HTERT RPE-1 (cell line): ENCODE measurements around the gene C16orf82.

Source experiments
- in situ Hi-C: fragments of 300-500 bp; cut with MboI; formaldehyde crosslinking; loops from 4 replicates; pipeline ENCODE4 v1.14.3; 2020; ENCODE audit warnings: low sequenced_read_pairs

C16orf82 gene

DNA sequence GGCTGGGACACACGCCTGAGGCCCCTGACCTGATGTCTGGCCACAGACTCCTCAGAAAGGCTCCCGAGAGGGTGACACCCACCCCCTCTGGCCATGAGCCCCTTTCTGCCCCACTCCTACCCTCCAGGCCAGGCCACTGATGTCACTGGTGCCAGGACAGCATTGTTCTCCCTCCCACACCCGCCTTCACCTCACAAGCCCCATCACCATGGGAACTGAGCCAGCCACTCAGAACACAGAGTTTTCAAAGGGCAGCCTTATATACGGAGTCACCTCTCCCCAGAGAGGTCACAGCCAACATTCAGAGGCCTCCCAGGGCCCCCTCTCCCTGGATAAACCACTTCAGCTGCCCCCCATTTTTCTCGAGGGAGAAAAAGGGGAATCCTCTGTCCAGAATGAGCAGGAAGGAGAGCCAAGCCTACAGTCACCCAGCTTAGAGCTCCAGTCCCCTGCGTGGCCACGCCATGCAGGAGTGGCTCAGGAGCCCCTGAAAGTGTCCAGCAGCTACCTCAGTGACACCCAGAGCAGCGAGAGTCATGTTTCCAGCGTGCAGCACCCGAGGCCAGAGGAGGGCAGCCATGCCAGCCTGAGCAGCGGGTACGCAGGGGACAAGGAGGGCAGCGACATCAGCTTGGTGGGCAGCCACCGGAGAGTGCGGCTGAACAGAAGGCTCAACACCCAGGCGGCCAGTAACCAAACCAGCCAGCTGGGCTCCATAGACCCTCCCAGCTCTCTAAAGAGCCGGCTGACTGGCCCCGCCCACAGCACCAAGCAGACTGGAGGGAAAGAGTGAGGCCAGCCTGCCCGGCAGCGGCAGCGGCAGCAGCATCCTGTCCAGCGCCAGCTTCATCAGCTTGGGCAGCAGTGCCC is at the start of gene C16orf82:
Gene C16orf82, plus strand, starts transcription at position 260 of the 870 bp plus-strand sequence.
- in situ Hi-C loops, result no loop called here

DNA sequence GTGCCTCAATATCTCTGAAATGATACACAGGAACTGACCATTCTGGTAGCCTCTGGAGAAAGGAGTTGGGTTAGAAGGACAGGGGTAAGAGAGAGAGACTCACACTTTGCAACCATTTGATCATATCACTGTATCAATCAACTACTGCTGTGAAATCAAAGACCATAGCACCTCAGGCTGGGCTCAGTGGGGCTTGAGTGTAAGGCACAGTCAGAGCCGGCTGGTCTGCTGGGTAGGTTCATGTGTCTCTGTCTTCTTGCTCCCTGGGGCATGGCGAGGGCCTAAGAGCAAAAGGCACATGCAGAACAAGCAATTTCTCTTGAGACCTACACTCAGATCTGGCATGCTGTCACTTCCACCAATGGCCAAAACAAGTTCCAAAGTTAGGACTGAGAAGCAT is 46.7 kb upstream of the C16orf82 start:
- in situ Hi-C loops, result no loop called here

DNA sequence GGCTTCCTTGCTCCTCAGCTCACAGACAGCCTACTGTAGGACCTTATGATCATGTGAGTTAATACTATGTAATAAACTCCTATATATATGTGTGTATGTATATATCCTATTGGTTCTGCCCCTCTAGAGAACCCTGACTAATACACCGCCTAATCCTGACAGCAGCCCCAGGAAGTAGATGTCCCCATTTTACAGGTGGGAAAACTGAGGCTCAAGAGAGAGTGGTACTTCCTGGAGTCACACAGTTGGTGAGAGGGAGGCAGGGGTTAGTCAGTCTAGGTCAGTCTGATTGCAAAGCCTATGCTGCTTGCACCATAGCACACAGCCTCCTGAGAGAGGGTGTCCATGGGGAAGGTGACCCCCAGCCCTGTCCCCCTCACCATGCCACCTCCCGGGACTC is 42.7 kb upstream of the C16orf82 start:
- in situ Hi-C loops, result no loop called here

DNA sequence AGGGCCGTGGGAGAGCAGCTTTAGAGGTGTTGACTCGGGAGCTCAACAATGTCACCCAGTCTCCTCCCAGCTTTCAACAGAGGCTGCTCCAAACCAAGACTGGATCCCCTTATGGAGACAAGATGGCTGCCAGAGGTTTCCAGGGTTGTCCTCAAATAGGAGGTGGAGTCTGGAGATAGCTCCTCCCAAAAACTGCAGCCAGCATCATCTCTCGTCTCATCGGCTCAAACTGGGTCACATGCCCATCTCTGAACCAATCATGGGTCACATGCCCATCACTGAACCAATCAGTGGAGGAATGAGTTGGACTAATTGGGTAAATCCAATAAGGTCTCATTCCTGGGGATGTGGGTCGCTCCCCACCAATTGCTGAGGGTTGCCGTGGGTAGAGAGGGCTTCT is 41.1 kb upstream of the C16orf82 start:
- in situ Hi-C loops, result no loop called here

DNA sequence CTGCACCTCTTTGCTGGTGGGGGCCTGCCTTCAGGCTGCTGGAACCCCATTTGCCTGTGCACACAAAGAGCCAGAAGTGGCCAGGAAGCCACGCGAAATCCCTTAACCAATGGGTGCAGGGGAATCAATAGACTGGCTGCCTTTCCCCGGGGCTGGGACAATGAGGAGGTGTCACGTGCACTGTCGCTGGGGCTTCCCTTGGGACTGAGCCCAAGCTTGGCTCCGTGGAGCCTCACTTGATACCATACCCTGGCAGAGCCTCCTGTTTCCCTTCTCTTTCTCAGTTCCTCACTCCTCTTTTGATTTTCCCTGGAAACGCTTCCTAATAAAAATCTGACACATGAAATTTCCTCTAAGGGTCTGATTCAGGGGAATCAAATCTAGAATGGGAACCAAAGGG is 38.8 kb upstream of the C16orf82 start:
- in situ Hi-C loops, result no loop called here

DNA sequence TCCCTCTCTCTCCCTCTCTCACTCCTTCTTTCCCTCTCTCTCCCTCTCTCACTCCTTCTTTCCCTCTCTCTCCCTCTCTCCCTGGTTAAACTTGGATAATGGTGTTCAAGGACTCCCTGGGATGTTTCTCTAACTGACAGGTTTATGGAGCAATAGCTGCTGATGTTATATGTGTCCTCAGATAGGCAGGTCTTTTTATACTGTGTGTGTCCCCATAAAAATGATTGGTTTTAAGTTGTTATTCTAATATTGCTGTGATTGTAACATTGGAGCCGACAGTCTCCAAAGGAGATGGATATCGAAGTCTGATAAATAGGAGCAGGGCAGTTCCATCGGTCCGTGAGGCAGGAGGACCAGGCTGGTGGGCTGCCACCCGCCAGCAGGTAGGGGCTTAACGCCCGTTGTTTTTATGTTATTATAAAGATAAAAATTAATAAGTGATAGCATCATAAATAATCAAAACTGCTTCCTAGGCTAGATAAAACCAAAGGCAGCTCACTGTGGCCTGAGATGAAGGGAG is 38.1 kb upstream of the C16orf82 start:
- in situ Hi-C loops, result no loop called here

DNA sequence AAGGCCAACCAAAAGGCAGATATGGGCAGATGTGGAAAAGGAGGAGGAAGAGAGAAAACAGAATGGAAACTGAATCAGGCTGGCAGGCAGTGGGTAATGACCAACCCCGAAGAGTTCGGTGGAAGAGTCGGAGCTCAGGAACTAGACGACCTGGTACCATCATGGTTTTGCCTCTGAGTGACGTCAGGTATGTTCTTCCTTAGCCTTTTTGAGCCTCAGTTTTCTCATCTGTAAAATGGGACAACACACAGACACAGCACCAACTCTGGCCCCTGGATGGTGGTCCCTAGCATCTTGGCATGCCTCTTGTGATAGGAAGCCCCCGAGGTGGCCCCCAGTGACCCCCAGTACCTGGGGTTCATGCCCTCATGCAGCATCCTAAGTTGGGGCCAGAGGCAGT is 37.2 kb upstream of the C16orf82 start:
- in situ Hi-C loops, result no loop called here

DNA sequence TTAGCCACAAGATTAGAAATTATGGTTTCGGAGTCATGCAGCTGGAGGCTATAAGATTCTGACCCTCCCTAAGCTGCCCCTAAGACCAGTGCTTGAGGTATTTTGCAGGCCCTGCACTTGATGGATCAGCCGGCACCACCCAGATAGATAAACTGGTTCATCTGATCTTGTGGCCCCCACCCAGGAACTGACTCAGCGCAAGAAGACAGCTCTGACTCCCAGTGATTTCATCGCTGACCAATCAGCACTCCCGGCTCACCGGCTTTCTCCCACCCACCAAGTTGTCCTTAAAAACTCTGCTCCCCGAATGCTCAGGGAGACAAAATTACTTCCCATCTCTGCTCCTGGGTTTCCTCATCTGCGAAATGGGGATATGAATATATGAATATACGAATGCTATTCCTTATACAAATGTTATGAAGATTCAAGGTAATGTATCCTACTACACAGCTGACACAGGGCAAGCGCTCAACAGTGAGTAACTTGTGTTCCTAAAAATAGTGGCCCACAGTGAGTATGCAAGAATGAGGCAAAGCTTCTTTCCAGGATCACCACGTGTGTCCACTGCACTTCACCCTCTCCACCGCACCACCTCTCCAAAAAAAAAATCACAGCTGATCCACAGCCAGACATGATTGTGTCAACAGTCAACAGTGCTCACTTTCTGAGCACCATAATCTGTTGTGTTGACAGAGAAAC is 33.3 kb upstream of the C16orf82 start:
- in situ Hi-C loops, result no loop called here

DNA sequence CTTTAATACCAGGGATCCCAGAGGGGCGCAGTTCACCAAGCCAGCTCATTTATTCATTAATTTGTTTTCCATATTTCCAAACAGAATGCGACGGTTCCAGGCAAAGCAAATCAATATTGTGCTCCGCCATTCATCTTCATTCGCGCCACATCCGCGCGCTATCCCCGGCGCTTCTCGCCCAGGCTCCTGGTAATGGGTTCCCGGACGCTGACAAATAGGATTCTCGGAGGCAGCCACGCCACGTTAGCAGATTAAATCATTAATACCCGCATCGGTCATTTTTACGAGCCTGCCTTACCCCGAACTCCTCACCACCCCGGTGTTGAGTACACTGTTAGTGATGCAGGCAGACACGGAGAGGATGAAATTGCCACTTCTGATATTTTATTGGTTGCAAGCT is 26.0 kb upstream of the C16orf82 start:
- in situ Hi-C loops, result no loop called here

DNA sequence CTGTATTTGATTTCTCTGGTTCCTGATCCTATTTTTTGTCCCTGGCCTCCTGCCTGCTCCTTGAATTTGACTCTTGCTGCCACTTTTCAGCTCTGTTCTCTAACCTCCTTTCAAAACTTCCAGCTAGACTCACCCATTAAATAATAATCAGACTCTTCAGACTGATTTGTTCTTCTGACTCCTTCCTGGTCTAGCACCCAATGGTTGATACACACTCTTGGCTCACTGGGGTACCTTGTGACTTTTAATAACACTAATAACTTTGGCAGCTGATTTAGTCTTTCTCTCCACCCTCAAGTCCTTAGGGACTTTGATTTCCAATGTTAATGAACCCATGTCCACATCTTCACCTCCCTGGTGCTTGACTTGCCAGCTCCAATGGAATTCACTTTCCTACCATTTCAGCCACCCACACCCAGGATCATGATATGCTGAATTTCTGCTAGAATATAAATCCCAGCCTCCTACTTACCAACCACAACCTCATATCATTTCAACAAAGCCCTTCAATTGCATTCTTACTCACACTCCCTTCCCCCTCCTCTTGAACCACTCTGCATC is 19.7 kb upstream of the C16orf82 start:
- in situ Hi-C loops, result no loop called here

DNA sequence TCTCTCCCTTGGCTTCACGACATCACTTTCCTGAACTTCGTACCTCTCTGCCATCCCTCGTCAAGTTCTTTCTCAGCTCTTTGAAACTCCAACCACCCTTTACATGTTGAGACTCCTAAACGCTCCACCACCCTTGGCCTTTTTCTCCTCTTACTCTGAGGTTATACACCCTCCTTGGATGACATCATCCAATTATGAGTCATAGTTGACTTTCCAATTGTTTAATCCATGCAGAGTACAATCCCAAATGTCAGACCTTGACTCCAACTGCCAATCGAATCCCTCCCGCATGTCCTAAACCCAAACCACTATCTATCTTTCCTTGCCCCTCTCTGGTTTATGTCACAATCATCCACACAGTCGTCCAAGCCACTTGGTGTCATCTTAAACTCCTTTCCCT is 18.4 kb upstream of the C16orf82 start:
- in situ Hi-C loops, result no loop called here

DNA sequence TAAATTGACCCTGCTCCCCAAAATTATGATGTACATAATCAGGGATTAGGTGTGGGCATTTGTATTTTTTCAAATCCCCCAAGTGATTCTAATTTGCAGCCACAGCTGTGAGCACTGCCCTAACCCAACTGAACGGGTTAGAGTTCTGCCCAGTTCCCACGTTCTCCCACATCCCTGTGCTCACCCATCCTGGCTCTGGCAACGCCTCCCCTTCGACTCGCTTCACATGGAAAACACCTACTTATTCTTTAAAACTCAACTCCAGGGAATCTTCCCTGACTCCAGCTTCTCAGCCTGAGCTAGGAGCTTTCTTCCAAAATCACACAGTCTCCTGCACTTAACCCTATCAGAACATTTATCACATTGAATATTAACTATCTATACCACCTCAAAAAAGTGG is 17.6 kb upstream of the C16orf82 start:
- in situ Hi-C loops, result no loop called here

DNA sequence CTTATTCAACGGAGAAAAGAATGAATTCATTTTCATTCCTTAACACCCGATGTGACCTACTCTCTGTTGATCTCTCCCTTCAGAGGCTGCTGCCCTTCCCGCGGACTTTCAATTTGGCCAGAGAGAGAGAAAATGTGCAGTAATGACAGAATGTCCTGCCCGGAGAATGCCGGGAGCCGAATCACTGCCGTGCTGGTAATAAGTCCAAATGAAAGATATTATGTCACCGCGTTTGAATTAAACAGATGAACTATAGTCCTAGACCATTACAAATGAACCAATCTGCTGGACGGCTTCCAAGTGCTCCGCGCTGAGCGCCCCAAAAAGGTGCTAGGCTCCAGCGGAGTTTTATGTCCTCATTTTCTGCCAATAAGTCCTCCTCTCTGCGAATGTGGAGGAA is 14.7 kb upstream of the C16orf82 start:
- in situ Hi-C loops, result no loop called here

DNA sequence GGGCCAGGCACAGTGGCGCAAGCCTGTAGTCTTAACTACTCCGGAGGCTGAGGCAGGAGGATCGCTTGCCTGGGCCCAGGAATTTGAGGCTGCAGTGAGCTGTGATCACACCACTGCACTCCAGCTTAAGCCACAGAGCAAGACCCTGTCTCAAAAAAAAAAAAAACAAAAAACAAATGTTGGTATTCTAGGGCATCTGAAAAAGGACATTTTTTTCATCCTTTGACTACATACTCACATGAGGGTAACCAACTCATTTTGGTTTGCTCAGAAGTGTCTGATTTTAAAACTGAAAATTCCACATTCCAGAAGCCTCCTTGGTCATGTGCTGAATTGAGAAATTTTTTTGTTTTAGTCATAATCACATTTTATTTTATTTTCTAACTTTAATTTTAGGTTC is 12.7 kb upstream of the C16orf82 start:
- in situ Hi-C loops, result no loop called here

DNA sequence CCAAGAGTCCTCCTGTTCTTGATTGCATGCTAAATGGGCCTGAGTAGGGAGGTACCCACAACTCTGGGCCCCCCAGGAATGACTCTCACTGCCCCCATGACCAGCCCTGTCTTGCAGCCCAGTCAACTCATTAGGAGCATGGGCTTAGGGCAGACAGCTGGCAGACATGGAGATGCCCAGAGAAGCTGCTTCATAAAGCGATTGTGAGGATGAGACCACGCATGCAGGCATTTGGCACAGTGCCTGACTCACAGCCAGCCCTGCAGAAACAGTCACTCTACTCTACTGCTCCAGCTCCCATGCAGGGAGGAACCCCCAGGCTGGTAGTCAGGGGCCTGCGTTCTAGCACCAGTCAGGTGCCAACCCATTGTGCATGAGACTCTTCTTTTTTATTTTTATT is 8.4 kb upstream of the C16orf82 start:
- in situ Hi-C loops, result no loop called here

DNA sequence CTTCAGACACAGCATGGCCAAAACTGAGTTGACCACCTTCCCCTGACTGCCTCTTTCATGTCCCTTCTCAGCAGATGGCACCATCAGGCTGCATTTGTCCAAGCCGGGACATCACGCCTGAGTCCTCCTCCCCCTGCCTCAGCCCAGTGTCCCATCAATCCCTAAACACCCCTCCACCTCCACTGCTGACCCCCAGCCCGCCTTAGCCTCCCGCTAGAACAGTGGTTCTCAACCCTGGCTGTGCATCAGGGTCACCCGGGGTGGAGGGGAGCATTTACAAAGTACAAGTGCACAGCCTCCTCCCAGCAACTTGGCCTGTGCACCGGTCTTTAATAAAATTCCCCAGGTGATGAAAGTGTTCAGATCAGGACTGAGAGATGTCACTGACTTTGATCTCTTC is 4.0 kb downstream of the C16orf82 start:
- in situ Hi-C loops, result no loop called here

DNA sequence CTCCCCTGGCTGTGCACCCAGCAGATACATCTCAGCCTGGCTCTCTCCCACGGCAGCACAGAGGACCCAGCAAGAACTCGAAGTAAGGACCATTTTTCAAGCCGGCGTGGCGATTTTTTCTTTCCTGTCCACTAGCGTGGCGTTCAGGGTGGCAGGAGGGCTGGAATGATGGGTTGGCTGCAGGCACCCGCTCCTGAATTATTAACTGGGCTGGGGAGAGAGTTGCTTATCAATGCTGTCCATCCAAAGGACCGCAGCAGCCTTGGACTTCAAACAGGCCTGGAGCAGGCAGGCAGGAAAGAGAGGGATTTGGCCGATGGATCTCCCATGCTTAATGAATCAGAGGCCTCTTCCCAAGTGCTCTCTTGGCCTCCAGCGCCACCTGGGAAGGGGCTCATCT is 7.0 kb downstream of the C16orf82 start:
- in situ Hi-C loops, result no loop called here

DNA sequence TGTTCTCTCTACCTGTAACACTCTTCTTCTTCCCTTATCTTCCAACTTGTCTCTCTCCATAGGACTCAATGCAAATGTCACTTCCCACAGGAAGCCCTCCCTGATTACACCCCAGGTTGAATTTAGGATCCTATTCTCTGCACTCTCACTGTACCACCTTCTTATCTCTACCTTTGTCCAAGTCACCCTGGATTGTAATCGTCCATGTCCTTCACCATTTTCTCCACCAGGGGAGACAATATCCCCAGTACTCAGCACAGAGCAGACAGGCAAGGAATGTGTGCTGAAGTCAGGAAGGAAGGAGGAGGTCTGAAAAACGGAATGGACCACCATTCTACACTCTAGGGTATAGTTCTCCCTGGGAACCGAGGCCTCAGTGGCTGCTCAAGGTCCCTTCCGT is 14.2 kb downstream of the C16orf82 start:
- in situ Hi-C loops, result no loop called here

DNA sequence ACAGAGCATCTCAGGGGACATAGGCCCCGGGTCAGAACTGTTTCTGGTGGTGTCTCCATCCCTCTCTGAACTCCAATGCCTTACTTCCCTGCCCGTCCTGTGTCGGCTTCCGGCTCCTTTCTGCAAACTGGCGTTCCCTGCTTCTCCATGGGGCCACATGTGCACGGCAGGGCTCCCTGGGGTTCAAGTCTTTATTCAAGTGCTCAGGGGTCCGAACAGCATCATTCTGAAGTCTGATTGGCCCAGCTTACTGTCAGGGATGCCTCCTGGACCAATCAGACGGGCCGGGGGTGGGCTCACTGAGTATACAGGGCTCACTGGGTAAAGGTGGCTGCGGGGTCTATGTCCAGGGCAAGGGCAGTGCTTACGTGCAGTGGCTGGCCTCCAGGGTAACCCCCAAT is 17.1 kb downstream of the C16orf82 start:
- in situ Hi-C loops, result no loop called here

DNA sequence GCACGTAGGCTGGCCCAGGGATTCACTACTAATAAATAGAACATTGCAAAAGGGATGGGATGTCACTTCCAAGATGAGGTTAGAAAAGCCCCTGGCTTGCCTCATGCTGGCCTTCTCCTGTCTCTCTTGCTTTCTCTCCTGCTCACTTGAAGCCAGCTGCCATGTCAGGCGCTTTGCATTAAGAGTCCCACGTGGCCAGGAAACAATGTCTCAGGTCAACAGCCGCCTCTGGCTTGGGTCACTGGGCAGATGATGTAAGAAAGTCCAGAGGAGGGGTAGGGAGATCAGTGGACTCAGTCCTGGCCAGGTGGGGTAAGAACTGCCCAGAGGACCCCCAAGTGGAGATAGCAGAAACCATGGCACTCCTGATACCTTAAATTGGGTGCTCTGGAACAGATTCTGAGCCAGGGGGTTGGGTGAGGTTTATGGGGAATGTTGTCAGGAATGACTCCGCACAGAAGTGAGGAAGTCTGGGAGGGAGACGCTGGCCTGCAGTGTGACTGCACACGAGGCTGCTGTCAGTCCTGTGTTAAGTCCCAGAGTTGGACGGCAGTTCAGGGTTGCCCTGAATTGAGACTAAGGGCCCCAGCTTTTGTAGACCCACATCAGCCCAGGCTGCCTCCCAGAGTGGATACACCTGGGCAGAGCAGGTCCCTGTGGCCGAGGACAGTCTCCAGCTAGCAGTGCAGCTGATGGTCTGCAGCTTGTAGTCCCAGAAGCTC is 17.7 kb downstream of the C16orf82 start:
- in situ Hi-C loops, result no loop called here

DNA sequence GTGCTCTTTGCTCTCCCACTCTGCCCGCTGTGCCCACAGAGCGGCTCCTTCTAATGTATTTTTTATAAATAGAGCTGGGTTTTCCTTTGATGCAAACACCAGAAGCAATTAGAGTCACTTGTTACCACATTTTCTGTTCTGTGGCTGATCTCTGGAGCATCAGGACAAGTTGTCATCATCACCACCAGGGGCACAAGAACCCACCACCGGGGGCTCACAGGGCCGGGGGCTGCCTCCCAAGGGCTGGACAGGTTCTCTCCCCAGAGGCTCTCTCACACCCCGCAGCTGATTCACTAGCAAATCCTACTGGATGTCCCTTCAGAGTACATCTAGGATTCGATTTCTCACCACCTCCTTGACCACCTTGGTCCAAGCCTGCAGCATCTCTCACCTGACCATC is 18.5 kb downstream of the C16orf82 start:
- in situ Hi-C loops, result no loop called here
